Left ventricle myocardium inferior (tissue), 1 donor: ENCODE data around the gene THRSP. TPM values are rescaled to one million over a fixed set of nuclear protein-coding genes. Genes with fewer than 3 reads are reported as not detected.

Experiments used
- DNase-seq: peaks from one replicate; pipeline ENCODE4 v3.0.0-alpha.2; 2020
- H3K27ac ChIP-seq: fragments of 200-600 bp; replicated peaks from 2 replicates; pipeline ENCODE4 v1.8.0; 2021
- H3K27me3 ChIP-seq: fragments of 200-600 bp; 2 replicates; pipeline ENCODE4 v1.8.0; 2021; ENCODE audit warnings: low read depth
- H3K36me3 ChIP-seq: fragments of 200-600 bp; 2 replicates; pipeline ENCODE4 v1.8.0; 2021
- H3K4me1 ChIP-seq: fragments of 200-600 bp; 2 replicates; pipeline ENCODE4 v1.8.0; 2021
- H3K4me3 ChIP-seq: fragments of 200-600 bp; 2 replicates; pipeline ENCODE4 v1.8.0; 2021; ENCODE audit warnings: mild to moderate bottlenecking, moderate library complexity
- H3K9me3 ChIP-seq: fragments of 200-600 bp; replicated peaks from 2 replicates; pipeline ENCODE4 v1.8.0; 2021
- CTCF ChIP-seq: fragments of 200-600 bp; IDR thresholded peaks from 2 replicates; pipeline ENCODE4 v1.8.0; 2021; ENCODE audit warnings: antibody characterized with exemption, mild to moderate bottlenecking, borderline replicate concordance
- intact Hi-C: fragments of 100-400 bp; cut with micrococcal nuclease; formaldehyde crosslinking; loops from one replicate; pipeline ENCODE4 v1.11.0; 2022
- total RNA-seq: library from RNA; stranded (reverse); fragmentation: NEBNext Ultra II Directional; extraction: Animal tissue kit (Norgen Biotek cat#: 25700); gene quantifications from one replicate; pipeline ENCODE4 v1.2.1, GENCODE V29; 2021
- donor health status: DM: no; HTN: yes; CAD: no; lungs with severe emphysema.

Gene THRSP
- total RNA-seq, 1 donor from 2014 or later: 0.25 TPM

DNA sequence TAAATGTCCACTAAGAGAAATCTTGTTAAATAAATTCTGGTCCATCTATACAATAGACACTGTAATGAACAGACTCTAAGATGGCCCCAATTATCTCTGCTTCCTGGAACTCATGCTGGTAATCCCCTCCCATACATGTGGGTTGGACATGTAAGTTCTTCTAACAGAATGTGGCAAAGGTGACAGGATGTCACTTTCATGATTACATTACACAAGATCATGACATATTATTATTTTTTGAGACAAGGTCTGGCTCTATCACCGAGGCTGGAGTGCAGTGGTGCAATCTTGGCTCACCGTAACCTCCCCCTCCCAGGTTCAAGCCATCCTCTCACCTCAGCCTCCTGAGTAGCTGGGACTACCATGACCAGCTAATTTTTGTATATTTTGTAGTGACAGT, 30.6 kb downstream of the THRSP start:
- intact Hi-C loops: no loop called here
- Histone ChIP-seq H3K27me3 (no peaks in the 10 kb centered on the region), H3K4me1 (peaks cover 7% of the 10 kb centered on the region), H3K9me3 (no peaks in the 10 kb centered on the region), H3K4me3 (no peak overlapping the region), H3K27ac (no peak overlapping the region), H3K36me3 (peaks cover 15% of the 10 kb centered on the region)
- TF ChIP-seq CTCF: no peak
- no peak for DNase-seq

DNA sequence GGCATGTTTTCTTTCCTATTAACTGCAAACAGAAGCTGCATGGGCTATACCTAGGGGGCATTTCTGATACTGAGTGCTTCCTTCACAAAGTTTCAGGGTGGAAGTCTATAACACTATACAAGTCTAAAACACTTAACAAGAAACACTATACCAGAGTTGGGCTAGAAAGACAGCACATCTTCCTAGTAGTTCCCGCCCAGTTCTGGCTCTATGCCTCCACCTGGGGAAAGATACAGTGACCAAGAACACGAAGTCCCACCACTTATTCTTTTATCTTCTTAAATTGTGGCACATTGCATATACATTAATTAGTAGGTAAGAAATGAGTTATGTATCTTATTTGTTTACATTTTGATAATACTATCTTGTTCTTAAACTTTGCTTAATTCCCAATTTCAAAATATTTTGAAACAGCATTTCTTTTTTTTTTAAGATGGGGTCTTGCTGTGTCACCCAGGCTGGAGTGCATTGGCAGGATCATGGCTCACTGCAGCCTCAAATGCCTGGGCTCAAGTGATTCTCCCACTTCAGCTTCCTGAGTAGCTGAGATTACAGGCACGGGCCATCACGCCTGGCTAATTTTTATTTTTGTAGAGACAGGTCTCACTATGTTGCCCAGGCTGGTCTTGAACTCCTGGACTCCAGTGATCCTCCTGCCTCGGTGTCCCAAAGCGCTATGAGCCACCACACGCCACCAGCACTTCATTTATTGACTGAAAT, 34.2 kb downstream of the THRSP start:
- Histone ChIP-seq H3K4me1 (peaks cover 19% of the 10 kb centered on the region), H3K4me3 (no peak overlapping the region), H3K27ac (no peak overlapping the region), H3K9me3 (no peaks in the 10 kb centered on the region), H3K36me3 (peaks cover 32% of the 10 kb centered on the region), H3K27me3 (no peaks in the 10 kb centered on the region)
- intact Hi-C loops: no loop called here
- no peak for TF ChIP-seq CTCF
- DNase-seq: no peak

- H3K27ac ChIP-seq: no peak overlapping the region
- peaks cover 47% of the 10 kb centered on the region for H3K36me3 ChIP-seq
- DNase-seq: no peak
These were observed 36.0 kb downstream of the THRSP start for GRCh38 chr11:78099666-78100065.

DNA sequence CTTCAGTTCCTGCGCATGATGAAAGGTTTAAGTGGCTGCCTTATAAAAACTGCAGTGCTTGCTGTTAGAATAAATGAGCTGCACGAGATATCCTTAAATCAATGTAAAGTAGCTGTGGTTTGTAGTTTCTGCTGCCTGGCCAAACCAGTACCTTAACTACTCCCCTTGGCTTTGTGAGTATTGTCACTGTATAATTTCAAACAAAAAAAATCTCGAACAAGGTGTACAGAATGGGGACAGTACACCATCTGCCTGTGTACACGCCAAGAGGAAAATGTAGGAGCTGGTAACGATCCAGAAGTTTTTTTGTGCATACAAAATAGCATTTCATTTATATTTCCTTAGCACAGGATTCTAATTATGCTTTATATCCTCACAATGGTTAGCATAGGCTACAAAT, 36.6 kb downstream of the THRSP start:
- no peak overlapping the region for H3K4me3 ChIP-seq
- no peak overlapping the region for H3K27ac ChIP-seq
- H3K36me3 ChIP-seq: peaks cover 47% of the 10 kb centered on the region
- H3K4me1 ChIP-seq: peaks cover 19% of the 10 kb centered on the region
- no peaks in the 10 kb centered on the region for H3K9me3 ChIP-seq
- H3K27me3 ChIP-seq: no peaks in the 10 kb centered on the region
- no peak for TF ChIP-seq CTCF
- intact Hi-C loops: no loop called here
- no peak for DNase-seq

More at GRCh38 chr11:78099666-78100065, 36.0 kb downstream of the THRSP start:
- intact Hi-C loops: no loop called here
- no peaks in the 10 kb centered on the region for H3K27me3 ChIP-seq
- H3K9me3 ChIP-seq: no peaks in the 10 kb centered on the region
- H3K4me3 ChIP-seq: no peak overlapping the region
- TF ChIP-seq CTCF: no peak
- H3K4me1 ChIP-seq: peaks cover 19% of the 10 kb centered on the region

GRCh38 chr11:78100676-78101472, 37.2 kb downstream of the THRSP start:
- no peak for DNase-seq
- Histone ChIP-seq H3K27ac (no peak overlapping the region), H3K36me3 (peaks cover 49% of the 10 kb centered on the region)

More at GRCh38 chr11:78100676-78101472, 37.2 kb downstream of the THRSP start:
- Histone ChIP-seq H3K4me3 (no peak overlapping the region), H3K9me3 (no peaks in the 10 kb centered on the region), H3K27me3 (no peaks in the 10 kb centered on the region), H3K4me1 (peaks cover 19% of the 10 kb centered on the region)
- no peak for TF ChIP-seq CTCF
- intact Hi-C loops: no loop called here
